NT2/D1 (cell line): ENCODE data around the gene MIS12.

Source experiments
- SUZ12 ChIP-seq: IDR thresholded peaks from 2 replicates; pipeline ENCODE4 v1.6.1; 2011; ENCODE audit not compliant: insufficient read length, insufficient read depth; ENCODE audit errors: extremely low read depth
- YY1 ChIP-seq: IDR thresholded peaks from 2 replicates; pipeline ENCODE4 v1.6.1; 2011; ENCODE audit not compliant: insufficient read length, insufficient read depth
- ZNF274 ChIP-seq: IDR thresholded peaks from 2 replicates; pipeline ENCODE4 v1.6.1; 2011; ENCODE audit warnings: mild to moderate bottlenecking, low read depth, low read length

- TF ChIP-seq YY1 (no peak), ZNF274 (no peak), SUZ12 (no peak)
Measured at GRCh38 chr17:5464717-5465507, 21.5 kb upstream of the MIS12 start.
